Ascending aorta (tissue), 2 donors: Measurements from ENCODE around the gene SGK1. TPM values are rescaled to one million over a fixed set of nuclear protein-coding genes. Genes with fewer than 3 reads are reported as not detected.
A peak's percentile ranks its signal among the peaks of the same experiment; 100 is the strongest.

Source experiments
- DNase-seq, 2 donors: peaks; one replicate each; pipeline ENCODE4 v3.0.0-alpha.2; 2019; ENCODE audit warnings: low spot score in 2 of 2
- H3K27ac ChIP-seq, 2 donors: fragments of 200-600 bp; sonication (generic); one replicate each; pipeline ENCODE4 v1.5.1; 2016 to 2017; ENCODE audit warnings: mild to moderate bottlenecking in 1 of 2
- H3K27me3 ChIP-seq: fragments of 200-600 bp; sonication (generic); one replicate; pipeline ENCODE4 v1.5.1; 2017
- H3K36me3 ChIP-seq, 2 donors: fragments of 200-600 bp; sonication (generic); one replicate each; pipeline ENCODE4 v1.5.1; 2016
- H3K4me1 ChIP-seq, 2 donors: fragments of 200-600 bp; sonication (generic); one replicate each; pipeline ENCODE4 v1.5.1; 2016 to 2017; ENCODE audit warnings: mild to moderate bottlenecking in 1 of 2
- H3K4me3 ChIP-seq, 2 donors: fragments of 200-600 bp; sonication (generic); one replicate each; pipeline ENCODE4 v1.5.1; 2016 to 2017; ENCODE audit warnings: mild to moderate bottlenecking in 1 of 2
- H3K9me3 ChIP-seq, 2 donors: fragments of 200-600 bp; sonication (generic); one replicate each; pipeline ENCODE4 v1.5.1; 2016
- intact Hi-C: fragments of 100-400 bp; cut with DNase I; formaldehyde crosslinking; loops from one replicate; pipeline ENCODE4 v1.15.1; 2023
- total RNA-seq: library from RNA; depleted of rRNA; stranded (reverse); fragments of >200 nt; gene quantifications from one replicate; pipeline ENCODE4 v1.1.0, GENCODE V29; 2016
- TF ChIP-seq, protein P1 (sequence below), 3 experiments: fragments of 200-600 bp in 2 of 3; fragments of 450-650 bp in 1 of 3; sonication (generic) in 2 of 3; IDR thresholded peaks; one replicate each; pipeline ENCODE4 v1.5.1; 2016 to 2019; ENCODE audit warnings: antibody characterized with exemption in 3 of 3, mild to moderate bottlenecking in 1 of 3, moderate library complexity in 1 of 3

Gene SGK1
- total RNA-seq, 1 donor from 2014 or later, result 200 TPM

DNA sequence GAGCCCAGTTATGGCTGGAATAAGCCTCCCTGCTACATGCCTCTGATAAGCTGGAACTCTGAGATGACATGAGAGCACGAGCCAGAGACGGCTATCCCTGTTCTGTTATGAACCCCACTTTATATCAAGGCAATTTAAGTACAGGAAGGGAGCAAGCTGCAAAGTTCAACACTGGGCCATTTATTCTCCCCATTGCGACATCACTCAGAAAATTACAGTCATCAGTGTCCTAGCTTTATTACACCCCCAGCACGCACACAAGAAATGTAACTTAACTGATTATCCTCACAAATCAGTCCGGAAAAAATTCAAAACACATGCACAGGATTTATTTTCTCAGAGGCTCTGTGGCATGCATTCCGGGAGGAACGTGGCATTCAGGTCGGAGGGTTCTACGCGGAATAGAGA lies 140.2 kb downstream of the SGK1 start:
- Histone ChIP-seq H3K27me3 (no peaks in the 10 kb centered on the region), H3K4me3 (peak overlapping the region; percentile 39 to 90), H3K36me3 (peaks cover 8 to 11% of the 10 kb centered on the region in 2 donors), H3K9me3 (no peaks in the 10 kb centered on the region), H3K4me1 (peaks cover 0 to 30% of the 10 kb centered on the region in 2 donors), H3K27ac (peak overlapping the region; percentile 99 to 100)
- TF ChIP-seq, protein P1, sequence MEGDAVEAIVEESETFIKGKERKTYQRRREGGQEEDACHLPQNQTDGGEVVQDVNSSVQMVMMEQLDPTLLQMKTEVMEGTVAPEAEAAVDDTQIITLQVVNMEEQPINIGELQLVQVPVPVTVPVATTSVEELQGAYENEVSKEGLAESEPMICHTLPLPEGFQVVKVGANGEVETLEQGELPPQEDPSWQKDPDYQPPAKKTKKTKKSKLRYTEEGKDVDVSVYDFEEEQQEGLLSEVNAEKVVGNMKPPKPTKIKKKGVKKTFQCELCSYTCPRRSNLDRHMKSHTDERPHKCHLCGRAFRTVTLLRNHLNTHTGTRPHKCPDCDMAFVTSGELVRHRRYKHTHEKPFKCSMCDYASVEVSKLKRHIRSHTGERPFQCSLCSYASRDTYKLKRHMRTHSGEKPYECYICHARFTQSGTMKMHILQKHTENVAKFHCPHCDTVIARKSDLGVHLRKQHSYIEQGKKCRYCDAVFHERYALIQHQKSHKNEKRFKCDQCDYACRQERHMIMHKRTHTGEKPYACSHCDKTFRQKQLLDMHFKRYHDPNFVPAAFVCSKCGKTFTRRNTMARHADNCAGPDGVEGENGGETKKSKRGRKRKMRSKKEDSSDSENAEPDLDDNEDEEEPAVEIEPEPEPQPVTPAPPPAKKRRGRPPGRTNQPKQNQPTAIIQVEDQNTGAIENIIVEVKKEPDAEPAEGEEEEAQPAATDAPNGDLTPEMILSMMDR (IDR thresholded peaks at IDR 0.05), result no peak
- intact Hi-C loops, result loop anchor here (1.0 to 10.0 kb wide), 7 partner anchors 115 to 1663 kb away; partner anchors contain the start of genes HBS1L, RPS12, STX7 and TBPL1
- DNase-seq, result no peak

DNA sequence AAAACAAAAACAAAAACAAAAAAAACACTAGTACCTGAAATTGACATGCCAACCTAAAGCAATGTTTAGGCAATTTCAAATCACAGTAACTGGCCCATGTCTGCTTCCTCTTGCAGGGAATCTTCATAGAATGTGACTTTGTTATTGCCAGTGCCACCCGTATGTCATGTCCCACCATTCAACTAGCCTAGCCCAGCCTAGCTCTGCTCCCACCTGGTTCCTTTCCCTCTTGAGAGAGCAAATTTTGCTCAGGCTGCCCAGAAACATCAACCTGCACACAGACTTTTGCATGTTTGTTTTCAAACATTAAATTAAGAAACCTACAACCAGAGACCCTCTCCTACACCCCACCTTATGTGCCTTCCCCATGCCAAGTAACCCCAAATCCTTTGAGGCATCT lies 140.7 kb downstream of the SGK1 start:
- Histone ChIP-seq H3K27ac (peak overlapping the region; percentile 99 to 100), H3K9me3 (no peaks in the 10 kb centered on the region), H3K4me3 (peak overlapping the region; percentile 79 to 90), H3K36me3 (peaks cover 13 to 16% of the 10 kb centered on the region in 2 donors), H3K4me1 (peaks cover 0 to 33% of the 10 kb centered on the region in 2 donors), H3K27me3 (no peaks in the 10 kb centered on the region)
- intact Hi-C loops, result loop anchor here (2.0 to 10.0 kb wide), 6 partner anchors 115 to 1662 kb away; partner anchors contain the start of genes HBS1L, RPS12, STX7 and TBPL1
- TF ChIP-seq, protein P1 (IDR thresholded peaks at IDR 0.05), result no peak
- no peak for DNase-seq

DNA sequence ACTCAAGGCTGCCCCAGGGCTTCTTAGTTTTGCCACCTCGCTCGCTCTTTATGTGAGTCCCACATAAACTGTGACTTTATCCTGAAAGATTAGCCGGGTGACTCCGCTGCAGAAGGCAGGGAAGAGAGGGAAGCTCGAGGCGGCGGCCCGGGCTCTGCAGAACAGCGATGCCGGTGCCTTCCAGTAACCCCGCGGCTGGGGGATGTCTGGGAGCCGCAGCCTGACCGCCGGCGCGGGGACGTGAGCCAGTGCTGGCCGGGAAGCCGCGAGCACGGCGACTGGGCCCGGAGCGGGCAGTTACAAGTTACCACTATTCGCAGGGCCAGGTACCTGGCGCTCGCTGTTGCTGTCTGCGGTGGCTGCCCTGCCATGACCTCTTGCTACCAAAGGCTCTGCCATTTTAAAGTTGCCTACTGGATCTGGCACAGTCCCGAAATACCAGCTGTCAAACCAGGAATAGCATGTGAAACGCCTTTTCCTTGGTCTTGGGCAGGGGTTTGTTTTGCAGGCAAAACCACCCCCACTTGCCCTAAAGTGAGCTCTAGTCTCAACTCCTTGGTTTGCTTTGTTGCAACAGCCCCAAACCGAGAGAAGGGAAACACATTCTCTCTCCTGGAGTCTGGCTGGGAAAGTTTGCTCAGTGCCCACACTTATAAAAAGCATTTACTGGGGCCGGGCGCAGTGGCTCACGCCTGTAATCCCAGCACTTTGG lies 141.5 kb downstream of the SGK1 start:
- intact Hi-C loops, result loop anchor here (2.0 to 10.0 kb wide), 6 partner anchors 114 to 1662 kb away; partner anchors contain the start of genes HBS1L, RPS12, STX7 and TBPL1
- H3K4me1 ChIP-seq, result peaks cover 0 to 33% of the 10 kb centered on the region in 2 donors

DNA sequence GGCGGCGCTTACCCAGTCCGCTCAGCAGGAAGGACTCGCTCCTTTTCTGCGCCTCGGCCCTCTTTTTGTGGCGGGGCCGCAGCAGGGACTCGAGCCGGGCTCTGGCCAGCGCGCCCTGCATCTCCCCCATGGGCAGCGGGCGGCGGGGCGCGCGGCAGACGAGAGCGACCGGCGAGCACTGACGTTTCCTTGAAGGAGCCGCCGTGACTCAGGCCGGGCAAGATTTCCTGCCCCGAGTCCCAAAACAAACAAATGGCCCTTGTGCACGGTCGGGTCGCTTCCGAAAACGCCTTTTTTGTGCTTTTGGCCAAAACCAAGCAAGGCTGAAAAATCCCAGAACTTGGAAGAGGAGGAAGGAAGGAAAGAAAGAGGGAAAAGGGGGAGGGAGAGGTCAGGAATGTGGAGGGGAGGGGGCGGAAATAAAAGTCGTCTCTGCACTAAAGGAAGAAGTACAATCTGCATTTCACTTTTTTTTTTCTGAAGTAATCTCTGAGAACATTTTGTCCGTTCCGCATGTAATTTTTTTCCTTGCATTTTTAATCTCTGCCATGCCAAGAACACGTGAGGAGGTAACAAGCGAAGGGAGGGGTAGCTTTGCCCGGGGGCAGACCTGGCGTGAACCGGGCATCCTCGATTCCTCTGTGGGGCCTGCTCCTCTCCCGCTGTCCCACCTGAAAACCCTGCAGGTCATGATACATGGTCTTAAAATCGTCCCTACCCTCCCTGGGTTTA lies 142.2 kb downstream of the SGK1 start:
- Histone ChIP-seq H3K4me3 (peak overlapping the region; percentile 79 to 90), H3K4me1 (peaks cover 0 to 33% of the 10 kb centered on the region in 2 donors), H3K9me3 (no peaks in the 10 kb centered on the region), H3K36me3 (peaks cover 29 to 32% of the 10 kb centered on the region in 2 donors), H3K27me3 (no peaks in the 10 kb centered on the region), H3K27ac (peak overlapping the region; percentile 99 to 100)
- intact Hi-C loops, result loop anchor here (2.0 to 10.0 kb wide), 7 partner anchors 113 to 1661 kb away; partner anchors contain the start of genes HBS1L, RPS12, STX7 and TBPL1
- DNase-seq, result peak; percentile 51 to 92
- TF ChIP-seq, protein P1 (IDR thresholded peaks at IDR 0.05), result peak in 2 of 3 experiments; percentile 4 to 6

More for the DNA sequence above, 141.5 kb downstream of the SGK1 start:
- TF ChIP-seq, protein P1 (IDR thresholded peaks at IDR 0.05), result no peak
- Histone ChIP-seq H3K27me3 (no peaks in the 10 kb centered on the region), H3K36me3 (peaks cover 21 to 24% of the 10 kb centered on the region in 2 donors), H3K4me3 (peak overlapping the region; percentile 79 to 90), H3K27ac (peak overlapping the region; percentile 99 to 100), H3K9me3 (no peaks in the 10 kb centered on the region)
- peak in 1 of 2 donors; percentile 86 for DNase-seq

DNA sequence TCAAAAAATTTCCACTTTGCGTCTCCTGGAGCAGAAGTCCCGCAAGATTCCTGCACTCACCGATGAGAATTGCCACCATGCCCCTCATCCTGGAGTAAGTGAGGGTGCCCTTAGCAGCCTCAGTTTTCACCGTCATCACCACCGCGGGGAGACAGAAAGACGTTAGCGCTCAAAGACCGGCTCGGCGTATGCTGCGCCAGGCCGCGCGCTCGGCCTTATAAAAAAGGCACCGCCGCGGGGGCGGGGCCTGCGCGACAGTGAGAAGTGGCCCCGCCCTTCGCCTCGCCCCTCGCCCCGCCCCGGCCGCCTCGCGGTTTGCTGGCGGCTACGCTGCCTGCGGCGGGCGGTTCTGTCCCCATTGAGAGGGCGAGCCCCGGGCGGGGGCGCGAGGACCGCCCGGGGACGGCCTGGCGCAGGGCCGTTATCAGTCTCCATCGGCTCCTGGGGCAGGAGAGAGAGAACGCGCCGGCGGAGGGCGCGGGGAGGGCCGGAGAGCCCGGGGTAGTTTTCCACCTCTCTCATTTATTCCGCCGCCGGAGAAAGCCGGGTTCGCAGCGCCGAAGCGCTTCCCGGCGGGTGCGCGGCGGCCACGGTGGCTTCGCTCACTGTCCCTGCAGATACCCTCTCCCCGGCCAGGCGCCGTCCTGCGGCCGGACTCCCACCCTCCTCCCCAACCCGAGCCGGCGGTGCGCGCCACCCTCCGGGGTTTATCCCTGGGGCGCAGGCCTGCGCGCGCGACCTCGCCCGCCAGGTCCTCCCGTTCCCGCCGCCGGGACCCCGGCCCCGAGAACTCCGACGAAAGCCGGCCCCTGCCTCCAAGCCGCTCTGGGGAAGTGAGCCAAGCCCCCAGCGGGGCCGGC lies 143.0 kb downstream of the SGK1 start:
- peaks cover 0 to 33% of the 10 kb centered on the region in 2 donors for H3K4me1 ChIP-seq
- H3K9me3 ChIP-seq, result no peaks in the 10 kb centered on the region
- DNase-seq, result peak; percentile 75 to 96
- no peaks in the 10 kb centered on the region for H3K27me3 ChIP-seq
- H3K36me3 ChIP-seq, result peaks cover 32 to 40% of the 10 kb centered on the region in 2 donors
- peak overlapping the region; percentile 99 to 100 for H3K27ac ChIP-seq
- TF ChIP-seq, protein P1 (IDR thresholded peaks at IDR 0.05), result peak in 1 of 3 experiments; percentile 10
- intact Hi-C loops, result loop anchor here (1.0 to 10.0 kb wide), 10 partner anchors 113 to 1660 kb away; partner anchors contain the start of genes HBS1L, RPS12, STX7 and TBPL1
- H3K4me3 ChIP-seq, result peak overlapping the region; percentile 79 to 90
